ENCODE data around the gene NRROS.

Gene NRROS

GRCh38 chr3:196689941-196690660, 50.6 kb downstream of the NRROS start:
- no peak for DNase-seq

GRCh38 chr3:196691386-196691785, 51.9 kb downstream of the NRROS start:
- DNase-seq, result no peak

GRCh38 chr3:196694202-196694638, 54.7 kb downstream of the NRROS start:
- no peak for DNase-seq

- DNase-seq, result no peak
Observed at GRCh38 chr3:196694941-196695848, 55.7 kb downstream of the NRROS start.

- no peak for DNase-seq
Observed at GRCh38 chr3:196695849-196696226, 56.3 kb downstream of the NRROS start.

- DNase-seq, result no peak
Observed at GRCh38 chr3:196697270-196697669, 57.8 kb downstream of the NRROS start.

- no peak for DNase-seq
Observed at GRCh38 chr3:196699749-196700148, 60.3 kb downstream of the NRROS start.

GRCh38 chr3:196700801-196701200, 61.3 kb downstream of the NRROS start:
- DNase-seq, result no peak

- DNase-seq, result no peak
Observed at GRCh38 chr3:196706327-196706726, 66.8 kb downstream of the NRROS start.

- DNase-seq, result no peak
Observed at GRCh38 chr3:196706731-196707130, 67.2 kb downstream of the NRROS start.

- DNase-seq, result no peak
Observed at GRCh38 chr3:196707566-196707965, 68.1 kb downstream of the NRROS start.

- DNase-seq, result no peak
Observed at GRCh38 chr3:196708467-196708866, 69.0 kb downstream of the NRROS start.

All from NCI-H748 treated with DMSO at 0.1 percent for 48 hours (cell line).